ENCODE results near the gene DYNLRB1. TPM values are rescaled to one million over a fixed set of nuclear protein-coding genes. Genes with fewer than 3 reads are reported as not detected.

Gene DYNLRB1
- total and polyA plus RNA-seq, 2 donors (not counting 1 experiment from before 2014, with no cell fraction given), result 107 to 352 TPM

DNA sequence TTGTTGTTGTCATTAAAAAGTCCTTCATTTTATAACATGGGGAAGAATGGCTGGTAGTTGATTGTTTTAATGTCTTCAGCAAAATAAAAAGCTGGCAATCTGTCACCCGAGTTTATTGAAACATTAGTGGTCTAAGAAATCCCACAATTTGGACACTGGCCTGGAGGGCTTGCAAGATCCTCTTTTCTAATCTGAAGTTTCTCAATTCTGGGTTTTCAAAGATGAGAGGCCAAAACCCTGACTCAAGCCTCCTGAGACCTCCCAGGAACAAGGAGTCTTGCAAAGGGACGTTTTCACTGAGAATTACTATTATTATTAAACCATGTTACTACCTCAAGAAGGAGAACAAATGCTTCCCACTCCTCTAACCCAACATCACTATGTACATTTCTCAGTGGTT lies 61.8 kb downstream of the DYNLRB1 start:
- no peak overlapping the region for H3K4me2 ChIP-seq (ENCODE audit: extremely low read depth, insufficient read depth, low read length)
- H3K79me2 ChIP-seq (ENCODE audit: control insufficient read depth, insufficient read depth, low read length), result no peaks in the 10 kb centered on the region
- H3K36me3 ChIP-seq (ENCODE audit: control insufficient read depth, insufficient read depth, low read length), result no peaks in the 10 kb centered on the region
- no peaks in the 10 kb centered on the region for H4K20me1 ChIP-seq (ENCODE audit: control insufficient read depth, extremely low read depth, insufficient read depth, low read length)
- H3K27ac ChIP-seq (ENCODE audit: insufficient read depth, low read length), result no peak overlapping the region
- no peak for TF ChIP-seq EZH2 (IDR thresholded peaks at IDR 0.05; ENCODE audit: low read length, missing control alignments)
- TF ChIP-seq, protein P1, sequence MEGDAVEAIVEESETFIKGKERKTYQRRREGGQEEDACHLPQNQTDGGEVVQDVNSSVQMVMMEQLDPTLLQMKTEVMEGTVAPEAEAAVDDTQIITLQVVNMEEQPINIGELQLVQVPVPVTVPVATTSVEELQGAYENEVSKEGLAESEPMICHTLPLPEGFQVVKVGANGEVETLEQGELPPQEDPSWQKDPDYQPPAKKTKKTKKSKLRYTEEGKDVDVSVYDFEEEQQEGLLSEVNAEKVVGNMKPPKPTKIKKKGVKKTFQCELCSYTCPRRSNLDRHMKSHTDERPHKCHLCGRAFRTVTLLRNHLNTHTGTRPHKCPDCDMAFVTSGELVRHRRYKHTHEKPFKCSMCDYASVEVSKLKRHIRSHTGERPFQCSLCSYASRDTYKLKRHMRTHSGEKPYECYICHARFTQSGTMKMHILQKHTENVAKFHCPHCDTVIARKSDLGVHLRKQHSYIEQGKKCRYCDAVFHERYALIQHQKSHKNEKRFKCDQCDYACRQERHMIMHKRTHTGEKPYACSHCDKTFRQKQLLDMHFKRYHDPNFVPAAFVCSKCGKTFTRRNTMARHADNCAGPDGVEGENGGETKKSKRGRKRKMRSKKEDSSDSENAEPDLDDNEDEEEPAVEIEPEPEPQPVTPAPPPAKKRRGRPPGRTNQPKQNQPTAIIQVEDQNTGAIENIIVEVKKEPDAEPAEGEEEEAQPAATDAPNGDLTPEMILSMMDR (conservative IDR thresholded peaks at IDR 0.05 in 1 of 2, IDR thresholded peaks at IDR 0.05 in 1 of 2; ENCODE audit: low read depth in 1 of 2, low read length in 2 of 2), result no peak
- no peak overlapping the region for H3K9ac ChIP-seq (ENCODE audit: insufficient read depth, low read length)
- H3K4me3 ChIP-seq (replicated peaks in 1 of 4; ENCODE audit: control extremely low read depth in 1 of 4, insufficient read depth in 1 of 4, low read depth in 3 of 4, low read length in 4 of 4), result no peak overlapping the region
- H3K4me1 ChIP-seq (ENCODE audit: control insufficient read depth, extremely low read depth, insufficient read depth, low read length), result peaks cover 14% of the 10 kb centered on the region
- H2AFZ ChIP-seq (ENCODE audit: low read length), result no peak overlapping the region
- H3K27me3 ChIP-seq (ENCODE audit: control insufficient read depth, insufficient read depth, low read length), result no peaks in the 10 kb centered on the region
- DNase-seq (ENCODE audit: low read depth in 2 of 2), result peak in 1 of 2 donors; percentile 21
- H3K9me3 ChIP-seq (ENCODE audit: control insufficient read depth, insufficient read depth, low read depth, low read length), result no peaks in the 10 kb centered on the region

DNA sequence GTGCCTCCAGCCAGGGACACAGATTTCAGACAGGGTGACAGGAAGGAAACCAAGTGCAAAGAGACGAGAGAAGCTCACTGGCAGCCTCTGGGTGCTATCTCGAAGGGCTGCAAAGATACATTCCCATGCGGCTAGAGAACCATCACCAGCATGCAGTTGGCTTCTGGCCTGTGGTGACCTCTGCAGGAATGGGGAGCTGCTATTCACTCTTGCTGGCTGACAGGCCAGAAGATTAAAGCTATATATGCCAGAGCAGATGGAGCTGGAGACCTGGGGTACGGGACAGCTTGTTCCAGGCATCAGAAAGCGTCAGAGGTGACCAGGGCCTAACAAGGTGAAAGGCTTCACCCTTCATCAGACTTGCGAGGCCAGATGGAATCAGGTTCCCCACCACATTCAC lies 62.3 kb downstream of the DYNLRB1 start:
- DNase-seq (ENCODE audit: low read depth in 2 of 2), result no peak

DNA sequence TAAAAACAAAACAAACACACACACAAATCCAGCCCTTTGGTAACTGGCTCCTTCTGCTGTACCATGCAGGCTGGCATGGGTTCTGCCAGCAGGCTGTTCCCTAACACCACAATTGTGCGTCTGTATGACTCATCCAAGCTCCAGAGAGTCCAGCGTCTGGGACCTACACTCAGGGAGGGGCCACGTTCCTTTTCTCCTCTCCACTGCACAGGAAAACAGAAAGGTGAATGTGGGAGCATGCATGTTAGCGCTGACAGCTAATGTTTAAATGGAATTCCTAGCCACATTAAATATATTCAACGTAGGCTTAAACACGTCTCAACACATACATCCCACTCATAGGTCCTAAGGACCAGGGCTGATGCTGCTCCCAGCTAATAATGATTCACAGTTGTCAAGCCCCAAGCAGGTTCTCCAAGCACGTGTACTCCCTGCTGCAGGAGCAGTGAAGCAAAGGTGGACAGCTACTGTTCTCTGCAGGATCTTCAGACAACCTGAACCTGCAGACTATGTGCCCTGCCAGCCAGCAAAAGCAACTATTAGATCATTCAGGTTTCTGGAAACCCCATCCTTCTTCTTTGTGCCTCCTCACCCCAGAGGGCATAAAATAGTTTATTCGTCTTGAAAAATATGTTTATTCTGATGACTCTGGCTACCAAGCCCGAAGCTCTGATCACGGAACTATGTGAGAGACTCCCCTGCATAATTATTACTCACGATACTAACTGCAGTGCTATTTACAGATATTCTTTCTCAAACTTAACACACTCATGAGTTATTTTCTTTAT lies 63.2 kb downstream of the DYNLRB1 start:
- no peak overlapping the region for H3K27ac ChIP-seq (ENCODE audit: insufficient read depth, low read length)
- H4K20me1 ChIP-seq (ENCODE audit: control insufficient read depth, extremely low read depth, insufficient read depth, low read length), result no peaks in the 10 kb centered on the region
- H3K79me2 ChIP-seq (ENCODE audit: control insufficient read depth, insufficient read depth, low read length), result no peaks in the 10 kb centered on the region
- no peak for TF ChIP-seq EZH2 (IDR thresholded peaks at IDR 0.05; ENCODE audit: low read length, missing control alignments)
- TF ChIP-seq, protein P1 (conservative IDR thresholded peaks at IDR 0.05 in 1 of 2, IDR thresholded peaks at IDR 0.05 in 1 of 2; ENCODE audit: low read depth in 1 of 2, low read length in 2 of 2), result peak; percentile 75 to 88
- H3K9ac ChIP-seq (ENCODE audit: insufficient read depth, low read length), result no peak overlapping the region
- no peak overlapping the region for H3K4me3 ChIP-seq (replicated peaks in 1 of 4; ENCODE audit: control extremely low read depth in 1 of 4, insufficient read depth in 1 of 4, low read depth in 3 of 4, low read length in 4 of 4)
- peak; percentile 78 to 80 for DNase-seq (ENCODE audit: low read depth in 2 of 2)
- no peaks in the 10 kb centered on the region for H3K27me3 ChIP-seq (ENCODE audit: control insufficient read depth, insufficient read depth, low read length)
- H3K4me1 ChIP-seq (ENCODE audit: control insufficient read depth, extremely low read depth, insufficient read depth, low read length), result peaks cover 14% of the 10 kb centered on the region
- H3K4me2 ChIP-seq (ENCODE audit: extremely low read depth, insufficient read depth, low read length), result no peak overlapping the region
- no peaks in the 10 kb centered on the region for H3K9me3 ChIP-seq (ENCODE audit: control insufficient read depth, insufficient read depth, low read depth, low read length)
- H2AFZ ChIP-seq (ENCODE audit: low read length), result no peak overlapping the region
- no peaks in the 10 kb centered on the region for H3K36me3 ChIP-seq (ENCODE audit: control insufficient read depth, insufficient read depth, low read length)

More for the DNA sequence above, 62.3 kb downstream of the DYNLRB1 start:
- Histone ChIP-seq H3K4me3 (replicated peaks in 1 of 4; ENCODE audit: control extremely low read depth in 1 of 4, insufficient read depth in 1 of 4, low read depth in 3 of 4, low read length in 4 of 4) (no peak overlapping the region), H2AFZ (ENCODE audit: low read length) (no peak overlapping the region), H3K27me3 (ENCODE audit: control insufficient read depth, insufficient read depth, low read length) (no peaks in the 10 kb centered on the region), H3K79me2 (ENCODE audit: control insufficient read depth, insufficient read depth, low read length) (no peaks in the 10 kb centered on the region), H3K9ac (ENCODE audit: insufficient read depth, low read length) (no peak overlapping the region), H4K20me1 (ENCODE audit: control insufficient read depth, extremely low read depth, insufficient read depth, low read length) (no peaks in the 10 kb centered on the region), H3K4me1 (ENCODE audit: control insufficient read depth, extremely low read depth, insufficient read depth, low read length) (peaks cover 14% of the 10 kb centered on the region), H3K27ac (ENCODE audit: insufficient read depth, low read length) (no peak overlapping the region), H3K9me3 (ENCODE audit: control insufficient read depth, insufficient read depth, low read depth, low read length) (no peaks in the 10 kb centered on the region), H3K36me3 (ENCODE audit: control insufficient read depth, insufficient read depth, low read length) (no peaks in the 10 kb centered on the region), H3K4me2 (ENCODE audit: extremely low read depth, insufficient read depth, low read length) (no peak overlapping the region)
- no peak for TF ChIP-seq EZH2 (IDR thresholded peaks at IDR 0.05; ENCODE audit: low read length, missing control alignments)
- TF ChIP-seq, protein P1 (conservative IDR thresholded peaks at IDR 0.05 in 1 of 2, IDR thresholded peaks at IDR 0.05 in 1 of 2; ENCODE audit: low read depth in 1 of 2, low read length in 2 of 2), result no peak

Measured in fibroblast of lung (primary cell).